ENCODE results near the gene KIF6. TPM values are rescaled to one million over a fixed set of nuclear protein-coding genes. Genes with fewer than 3 reads are reported as not detected.
"Not testable (repeated sequence)": the region's sequence is repeated elsewhere in the genome, so short reads cannot be mapped to it uniquely, and the experiment has no call there.

Gene KIF6
- total RNA-seq, 4 donors from 2014 or later = 0.47 to 2.3 (median 0.97) TPM

- TF ChIP-seq POLR2A (IDR thresholded peaks at IDR 0.05) (no peak), POLR2AphosphoS5 (IDR thresholded peaks at IDR 0.05) (no peak), CTCF (IDR thresholded peaks at IDR 0.05) (no peak), EP300 (IDR thresholded peaks at IDR 0.05) (no peak)
- Histone ChIP-seq H3K4me3 (no peak overlapping the region), H3K4me1 (peaks cover 0 to 11% (median 0%) of the 10 kb centered on the region in 3 donors), H3K27ac (no peak overlapping the region), H3K36me3 (no peaks in the 10 kb centered on the region), H3K27me3 (no peaks in the 10 kb centered on the region), H3K9me3 (no peaks in the 10 kb centered on the region)
- whole genome bisulfite sequencing, 2 donors (ENCODE audit: low coverage in 1 of 2) = 69 to 79% methylated on average over 1 of the region's 1 CpG
- ATAC-seq = no peak
Observed at GRCh38 chr6:39685938-39686337, 39.3 kb downstream of the KIF6 start.

- Histone ChIP-seq H3K4me1 (peaks cover 0 to 11% (median 0%) of the 10 kb centered on the region in 3 donors), H3K9me3 (no peaks in the 10 kb centered on the region), H3K4me3 (no peak overlapping the region), H3K27me3 (no peaks in the 10 kb centered on the region), H3K27ac (peak overlapping the region in 1 of 4 donors; percentile 35), H3K36me3 (no peaks in the 10 kb centered on the region)
- WGBS, 2 donors (ENCODE audit: low coverage in 1 of 2) = 71 to 82% methylated on average over 2 of the region's 2 CpGs
- no peak for TF ChIP-seq CTCF (IDR thresholded peaks at IDR 0.05)
- no peak for TF ChIP-seq EP300 (IDR thresholded peaks at IDR 0.05)
- TF ChIP-seq POLR2AphosphoS5 (IDR thresholded peaks at IDR 0.05) = no peak
- no peak for TF ChIP-seq POLR2A (IDR thresholded peaks at IDR 0.05)
- no peak for ATAC-seq
Observed at GRCh38 chr6:39685489-39685826, 39.8 kb downstream of the KIF6 start.

- H3K36me3 ChIP-seq = no peaks in the 10 kb centered on the region
- peaks cover 0 to 11% (median 0%) of the 10 kb centered on the region in 3 donors for H3K4me1 ChIP-seq
- H3K4me3 ChIP-seq = no peak overlapping the region
- TF ChIP-seq POLR2AphosphoS5 (IDR thresholded peaks at IDR 0.05) = no peak
- no peak for TF ChIP-seq EP300 (IDR thresholded peaks at IDR 0.05)
- TF ChIP-seq CTCF (IDR thresholded peaks at IDR 0.05) = no peak
- no peak for TF ChIP-seq POLR2A (IDR thresholded peaks at IDR 0.05)
- peak overlapping the region in 2 of 4 donors; percentile 20 to 35 for H3K27ac ChIP-seq
- peak; percentile 46 for ATAC-seq
- H3K9me3 ChIP-seq = no peaks in the 10 kb centered on the region
- no peaks in the 10 kb centered on the region for H3K27me3 ChIP-seq
- 51 to 66% methylated on average over 3 of the region's 3 CpGs for WGBS, 2 donors (ENCODE audit: low coverage in 1 of 2)
Observed at GRCh38 chr6:39684790-39685488, 40.3 kb downstream of the KIF6 start.

- Histone ChIP-seq H3K9me3 (no peaks in the 10 kb centered on the region), H3K27me3 (no peaks in the 10 kb centered on the region), H3K4me3 (no peak overlapping the region), H3K4me1 (peaks cover 0 to 11% (median 0%) of the 10 kb centered on the region in 3 donors), H3K27ac (no peak overlapping the region), H3K36me3 (no peaks in the 10 kb centered on the region)
- WGBS, 2 donors (ENCODE audit: low coverage in 1 of 2) = 0 to 16% methylated on average over 2 to 4 of the region's 4 CpGs
- TF ChIP-seq POLR2A (IDR thresholded peaks at IDR 0.05) (no peak), EP300 (IDR thresholded peaks at IDR 0.05) (no peak), POLR2AphosphoS5 (IDR thresholded peaks at IDR 0.05) (no peak), CTCF (IDR thresholded peaks at IDR 0.05) (no peak)
- no peak for ATAC-seq
Observed at GRCh38 chr6:39681674-39682121, 43.5 kb downstream of the KIF6 start.

GRCh38 chr6:39678914-39679313 is 46.3 kb downstream of the KIF6 start:
- TF ChIP-seq EP300 (IDR thresholded peaks at IDR 0.05) = no peak
- TF ChIP-seq POLR2AphosphoS5 (IDR thresholded peaks at IDR 0.05) = no peak
- TF ChIP-seq CTCF (IDR thresholded peaks at IDR 0.05) = no peak
- TF ChIP-seq POLR2A (IDR thresholded peaks at IDR 0.05) = no peak
- no peak overlapping the region for H3K27ac ChIP-seq
- H3K4me3 ChIP-seq = no peak overlapping the region
- no peaks in the 10 kb centered on the region for H3K27me3 ChIP-seq
- H3K4me1 ChIP-seq = no peaks in the 10 kb centered on the region
- WGBS, 2 donors (ENCODE audit: low coverage in 1 of 2) = 80 to 85% methylated on average over 2 of the region's 2 CpGs
- ATAC-seq = no peak
- H3K36me3 ChIP-seq = no peaks in the 10 kb centered on the region
- H3K9me3 ChIP-seq = peaks cover 0 to 5% (median 0%) of the 10 kb centered on the region in 3 donors

GRCh38 chr6:39677318-39677717 is 47.9 kb downstream of the KIF6 start:
- not testable (repeated sequence) for H3K4me1 ChIP-seq, H3K4me3 ChIP-seq, H3K36me3 ChIP-seq, H3K9me3 ChIP-seq, H3K27ac ChIP-seq, H3K27me3 ChIP-seq, ATAC-seq
- 88 to 95% methylated on average over 1 of the region's 3 CpGs for WGBS, 2 donors (ENCODE audit: low coverage in 1 of 2)

All from gastroesophageal sphincter (tissue), 4 donors.